ENCODE measurements around the gene SNX20.

DNA sequence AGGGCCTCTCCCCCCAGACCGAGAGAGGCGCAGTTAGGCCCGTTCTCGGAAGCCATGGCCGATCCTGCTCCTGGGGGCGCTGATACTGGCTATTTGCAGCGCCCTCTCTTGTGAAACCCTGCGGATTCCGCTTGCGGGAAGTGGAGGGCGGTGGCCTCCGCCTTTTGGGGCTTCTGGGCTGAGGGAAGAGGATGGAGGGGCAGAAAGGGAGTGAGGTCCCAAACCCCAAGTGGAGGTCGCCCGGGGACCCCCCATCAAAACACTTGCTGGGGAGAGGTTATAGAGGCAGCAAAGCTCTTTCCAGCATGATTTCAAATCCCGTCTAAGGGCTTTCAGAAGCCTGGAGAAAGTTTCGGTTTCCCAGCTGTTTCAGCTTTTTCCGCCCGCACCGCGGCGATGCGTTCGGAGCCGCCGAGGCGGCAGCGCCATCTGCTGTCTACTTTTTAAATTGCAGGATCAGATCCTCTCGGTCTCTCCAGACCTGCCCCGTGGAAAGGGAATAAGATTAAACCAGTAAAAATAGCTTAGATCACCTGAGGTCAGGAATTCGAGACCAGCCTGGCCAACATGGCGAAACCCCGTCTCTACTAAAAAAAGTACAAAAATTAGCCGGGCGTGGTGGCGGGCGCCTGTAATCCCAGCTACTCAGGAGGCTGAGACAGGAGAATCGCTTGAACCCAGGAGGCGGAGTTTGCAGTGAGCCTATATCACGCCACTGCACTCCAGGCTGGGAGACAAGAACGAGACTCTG, 15.8 kb downstream of the SNX20 start:
- TF ChIP-seq, protein P1, sequence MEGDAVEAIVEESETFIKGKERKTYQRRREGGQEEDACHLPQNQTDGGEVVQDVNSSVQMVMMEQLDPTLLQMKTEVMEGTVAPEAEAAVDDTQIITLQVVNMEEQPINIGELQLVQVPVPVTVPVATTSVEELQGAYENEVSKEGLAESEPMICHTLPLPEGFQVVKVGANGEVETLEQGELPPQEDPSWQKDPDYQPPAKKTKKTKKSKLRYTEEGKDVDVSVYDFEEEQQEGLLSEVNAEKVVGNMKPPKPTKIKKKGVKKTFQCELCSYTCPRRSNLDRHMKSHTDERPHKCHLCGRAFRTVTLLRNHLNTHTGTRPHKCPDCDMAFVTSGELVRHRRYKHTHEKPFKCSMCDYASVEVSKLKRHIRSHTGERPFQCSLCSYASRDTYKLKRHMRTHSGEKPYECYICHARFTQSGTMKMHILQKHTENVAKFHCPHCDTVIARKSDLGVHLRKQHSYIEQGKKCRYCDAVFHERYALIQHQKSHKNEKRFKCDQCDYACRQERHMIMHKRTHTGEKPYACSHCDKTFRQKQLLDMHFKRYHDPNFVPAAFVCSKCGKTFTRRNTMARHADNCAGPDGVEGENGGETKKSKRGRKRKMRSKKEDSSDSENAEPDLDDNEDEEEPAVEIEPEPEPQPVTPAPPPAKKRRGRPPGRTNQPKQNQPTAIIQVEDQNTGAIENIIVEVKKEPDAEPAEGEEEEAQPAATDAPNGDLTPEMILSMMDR (IDR thresholded peaks at IDR 0.05) = peak; percentile 88 to 94 (median 92)
- TF ChIP-seq POLR2A (IDR thresholded peaks at IDR 0.05) = no peak
